Parathyroid adenoma (tissue), 2 donors: ENCODE data around the gene DSG2.

ENCODE experiments used
- H2AFZ ChIP-seq: fragments of 300-600 bp; sonication (generic); one replicate; pipeline ENCODE4 v1.7.0; 2017; ENCODE audit warnings: antibody characterized with exemption, mild to moderate bottlenecking
- H3K27ac ChIP-seq: fragments of 300-600 bp; sonication (generic); one replicate; pipeline ENCODE4 v1.7.0; 2017
- H3K27me3 ChIP-seq: fragments of 300-600 bp; sonication (generic); one replicate; pipeline ENCODE4 v1.7.0; 2017; ENCODE audit warnings: low read length; ENCODE audit not compliant: control insufficient read depth, insufficient read depth
- H3K36me3 ChIP-seq: fragments of 300-600 bp; sonication (generic); one replicate; pipeline ENCODE4 v1.7.0; 2017; ENCODE audit warnings: low read length; ENCODE audit not compliant: control insufficient read depth, insufficient read depth
- H3K4me1 ChIP-seq: fragments of 300-600 bp; sonication (generic); one replicate; pipeline ENCODE4 v1.7.0; 2017; ENCODE audit warnings: control low read depth
- H3K4me2 ChIP-seq: fragments of 300-600 bp; sonication (generic); one replicate; pipeline ENCODE4 v1.7.0; 2017; ENCODE audit warnings: low read length
- H3K4me3 ChIP-seq: fragments of 300-600 bp; sonication (generic); one replicate; pipeline ENCODE4 v1.7.0; 2017; ENCODE audit warnings: low read depth, low read length
- H3K79me2 ChIP-seq: fragments of 300-600 bp; sonication (generic); one replicate; pipeline ENCODE4 v1.7.0; 2017; ENCODE audit warnings: control low read depth
- H3K9ac ChIP-seq: fragments of 300-600 bp; sonication (generic); one replicate; pipeline ENCODE4 v1.7.0; 2017; ENCODE audit warnings: mild to moderate bottlenecking
- H3K9me3 ChIP-seq: fragments of 300-600 bp; sonication (generic); one replicate; pipeline ENCODE4 v1.7.0; 2017; ENCODE audit warnings: low read length; ENCODE audit not compliant: control insufficient read depth
- CTCF ChIP-seq: fragments of 300-600 bp; sonication (generic); IDR thresholded peaks from one replicate; pipeline ENCODE4 v1.7.0; 2017; ENCODE audit warnings: antibody characterized with exemption, mild to moderate bottlenecking
- donor health status: primary hyperparathyroidism.

The DSG2 gene

GRCh38 chr18:31509571-31509970, 11.6 kb downstream of the DSG2 start:
- Histone ChIP-seq H3K4me3 (no peak overlapping the region), H3K27me3 (no peaks in the 10 kb centered on the region), H3K4me1 (peaks cover 44% of the 10 kb centered on the region), H3K36me3 (no peaks in the 10 kb centered on the region), H3K9me3 (no peaks in the 10 kb centered on the region), H3K4me2 (peak overlapping the region; percentile 46), H2AFZ (no peak overlapping the region), H3K79me2 (peaks cover 25% of the 10 kb centered on the region), H3K9ac (no peak overlapping the region), H3K27ac (peak overlapping the region; percentile 59)
- no peak for TF ChIP-seq CTCF

DNA sequence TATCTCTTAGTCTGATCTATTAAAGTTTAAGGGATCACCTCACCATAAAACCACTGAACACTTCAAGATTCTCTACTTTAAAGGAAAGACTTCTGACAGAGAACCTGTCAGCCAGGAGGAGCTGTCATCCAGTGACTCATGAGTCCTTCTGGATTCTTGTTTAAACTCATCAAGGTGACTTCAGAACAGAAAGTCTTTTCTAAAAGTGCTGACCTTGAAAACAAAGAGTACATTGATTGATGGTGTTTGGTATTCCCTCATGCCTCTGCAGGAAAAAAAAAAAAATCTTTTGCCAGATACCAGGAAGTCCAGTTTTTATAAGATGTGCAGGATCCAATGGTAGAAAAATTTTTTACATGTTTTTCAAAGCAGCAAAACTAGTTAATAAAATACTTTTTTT, 12.3 kb downstream of the DSG2 start:
- no peaks in the 10 kb centered on the region for H3K27me3 ChIP-seq
- TF ChIP-seq CTCF = peak; percentile 6
- peak overlapping the region; percentile 46 for H3K4me2 ChIP-seq
- H3K79me2 ChIP-seq = peaks cover 25% of the 10 kb centered on the region
- H3K9ac ChIP-seq = no peak overlapping the region
- no peak overlapping the region for H2AFZ ChIP-seq
- no peaks in the 10 kb centered on the region for H3K9me3 ChIP-seq
- no peaks in the 10 kb centered on the region for H3K36me3 ChIP-seq
- peak overlapping the region; percentile 59 for H3K27ac ChIP-seq
- peaks cover 44% of the 10 kb centered on the region for H3K4me1 ChIP-seq
- no peak overlapping the region for H3K4me3 ChIP-seq

- H3K36me3 ChIP-seq = no peaks in the 10 kb centered on the region
- TF ChIP-seq CTCF = peak; percentile 20
- peak overlapping the region; percentile 5 for H3K4me2 ChIP-seq
- no peaks in the 10 kb centered on the region for H3K27me3 ChIP-seq
- peak overlapping the region; percentile 59 for H3K27ac ChIP-seq
- peaks cover 44% of the 10 kb centered on the region for H3K4me1 ChIP-seq
- peaks cover 24% of the 10 kb centered on the region for H3K79me2 ChIP-seq
- H3K4me3 ChIP-seq = no peak overlapping the region
- H2AFZ ChIP-seq = no peak overlapping the region
- H3K9ac ChIP-seq = no peak overlapping the region
- H3K9me3 ChIP-seq = no peaks in the 10 kb centered on the region
Measured at GRCh38 chr18:31511098-31511497, 13.1 kb downstream of the DSG2 start.

DNA sequence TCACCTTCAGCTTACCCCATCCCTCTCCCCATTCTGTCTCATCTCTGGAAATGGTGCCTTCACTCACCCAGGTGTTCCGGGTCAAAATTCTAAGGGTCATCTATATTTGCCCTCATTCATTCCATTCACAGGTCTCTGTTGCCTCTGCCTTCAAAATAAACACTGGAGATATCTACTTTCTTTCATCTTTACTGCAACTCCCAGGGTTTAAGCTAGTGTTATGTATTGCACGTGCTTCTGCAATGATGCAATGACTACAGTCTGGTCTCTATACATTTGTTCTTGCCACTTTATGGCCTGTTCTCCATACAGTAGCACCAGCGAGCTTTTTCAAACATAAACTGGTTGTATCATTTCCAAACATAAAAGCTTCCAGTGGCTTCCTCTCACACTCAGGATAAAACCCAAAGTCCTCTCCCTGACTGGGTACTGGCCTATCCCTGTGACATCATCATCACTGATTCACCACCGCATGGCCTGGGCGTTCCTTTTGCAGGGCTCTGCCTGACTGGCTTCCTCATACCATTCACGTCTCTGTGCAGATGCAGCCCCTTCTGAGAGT, 14.3 kb downstream of the DSG2 start:
- Histone ChIP-seq H3K27ac (peak overlapping the region; percentile 5), H2AFZ (no peak overlapping the region), H3K27me3 (no peaks in the 10 kb centered on the region), H3K36me3 (no peaks in the 10 kb centered on the region), H3K4me2 (no peak overlapping the region), H3K4me1 (peaks cover 44% of the 10 kb centered on the region), H3K9me3 (no peaks in the 10 kb centered on the region), H3K79me2 (peaks cover 24% of the 10 kb centered on the region), H3K9ac (no peak overlapping the region), H3K4me3 (no peak overlapping the region)
- no peak for TF ChIP-seq CTCF

GRCh38 chr18:31513189-31513935, 15.4 kb downstream of the DSG2 start:
- H3K4me3 ChIP-seq = no peak overlapping the region
- H3K27me3 ChIP-seq = no peaks in the 10 kb centered on the region
- no peak overlapping the region for H3K9ac ChIP-seq
- no peaks in the 10 kb centered on the region for H3K9me3 ChIP-seq
- H2AFZ ChIP-seq = no peak overlapping the region
- H3K4me1 ChIP-seq = peaks cover 44% of the 10 kb centered on the region
- H3K4me2 ChIP-seq = peak overlapping the region; percentile 29
- peak overlapping the region; percentile 10 for H3K27ac ChIP-seq
- H3K36me3 ChIP-seq = no peaks in the 10 kb centered on the region
- peaks cover 27% of the 10 kb centered on the region for H3K79me2 ChIP-seq
- no peak for TF ChIP-seq CTCF
